Hypothalamus (tissue), 51 donors: ENCODE results near the gene DOK6.
A peak's percentile ranks its signal among the peaks of the same experiment; 100 is the strongest.

ENCODE experiments used
- DNase-seq, 51 donors: peaks; one replicate each; lab custom pipeline; 2025; lab: John Stamatoyannopoulos, UW

Gene DOK6

DNA sequence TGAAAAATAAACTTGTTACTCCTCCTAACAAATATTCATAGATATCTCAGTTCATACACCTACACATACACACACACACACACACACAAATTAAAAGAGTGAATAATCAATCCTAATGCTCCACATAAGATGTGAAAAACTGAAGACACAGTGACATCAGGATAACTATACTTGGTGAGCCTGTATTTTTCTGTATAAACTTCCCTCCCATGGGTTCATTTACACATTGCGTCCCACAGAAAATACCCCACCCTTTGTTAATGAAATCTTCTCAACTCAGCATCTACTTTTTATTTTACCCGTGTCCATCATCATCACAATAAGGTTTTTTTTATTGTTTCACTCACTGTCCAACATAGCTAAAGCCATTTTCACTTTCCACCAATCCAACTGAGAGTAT, 486.6 kb downstream of the DOK6 start:
- no peak for DNase-seq

DNA sequence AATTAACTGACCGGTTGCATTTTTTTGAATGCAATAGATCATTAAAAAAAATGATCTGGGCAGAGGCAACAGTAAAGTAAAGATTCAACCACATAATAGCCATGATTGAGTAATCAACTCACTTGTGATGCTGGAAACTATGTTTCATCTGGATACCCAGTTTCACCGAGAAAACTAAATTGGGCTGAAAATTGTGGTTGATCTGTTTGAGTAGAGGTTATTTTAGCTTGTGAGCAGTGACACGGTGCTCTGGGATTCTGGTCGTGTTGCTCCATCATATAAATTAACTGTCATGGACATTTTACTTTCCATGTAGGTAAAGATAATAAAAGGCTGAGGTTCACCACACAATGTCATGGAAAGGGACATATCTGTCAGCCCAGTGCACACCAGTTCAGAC, 488.3 kb downstream of the DOK6 start:
- no peak for DNase-seq

DNA sequence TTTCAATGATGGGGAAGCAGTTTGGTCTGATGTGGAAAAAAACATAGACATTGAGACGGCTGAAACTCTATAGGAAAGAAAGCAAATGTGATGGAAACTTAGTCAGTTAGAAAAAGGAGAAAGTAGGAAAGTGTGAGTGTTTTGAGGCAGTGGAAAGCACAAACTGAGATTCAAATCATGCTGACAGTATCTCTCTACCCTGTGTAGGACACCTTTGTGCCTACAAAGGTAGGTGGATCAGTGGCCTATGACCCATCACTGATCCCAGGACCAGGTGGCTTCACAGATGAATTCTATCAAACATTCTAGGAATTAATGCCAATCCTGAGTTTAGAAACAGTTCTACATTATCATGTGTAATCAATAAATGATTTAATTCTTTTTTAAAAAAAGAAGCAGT, 489.9 kb downstream of the DOK6 start:
- no peak for DNase-seq

DNA sequence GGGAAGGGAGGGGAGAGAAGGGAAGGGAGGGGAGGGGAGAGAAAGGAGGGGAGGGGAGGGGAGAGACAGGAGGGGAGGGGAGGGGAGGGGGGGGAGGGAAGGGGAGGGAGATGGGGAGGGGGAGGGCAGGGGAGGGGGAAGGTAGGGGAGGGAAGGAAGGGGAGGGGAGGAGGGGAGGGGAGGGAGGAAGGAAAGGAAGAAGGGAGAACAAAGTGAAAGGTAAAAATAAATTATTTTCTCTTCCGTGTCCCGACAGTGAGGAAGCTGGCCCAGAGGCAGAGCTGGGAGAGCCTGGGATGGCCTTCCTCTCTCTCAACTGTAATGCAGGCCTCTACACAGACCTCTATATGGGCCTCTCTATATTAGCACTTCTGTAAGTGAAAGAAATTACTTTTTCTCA, 493.8 kb downstream of the DOK6 start:
- DNase-seq = no peak

DNA sequence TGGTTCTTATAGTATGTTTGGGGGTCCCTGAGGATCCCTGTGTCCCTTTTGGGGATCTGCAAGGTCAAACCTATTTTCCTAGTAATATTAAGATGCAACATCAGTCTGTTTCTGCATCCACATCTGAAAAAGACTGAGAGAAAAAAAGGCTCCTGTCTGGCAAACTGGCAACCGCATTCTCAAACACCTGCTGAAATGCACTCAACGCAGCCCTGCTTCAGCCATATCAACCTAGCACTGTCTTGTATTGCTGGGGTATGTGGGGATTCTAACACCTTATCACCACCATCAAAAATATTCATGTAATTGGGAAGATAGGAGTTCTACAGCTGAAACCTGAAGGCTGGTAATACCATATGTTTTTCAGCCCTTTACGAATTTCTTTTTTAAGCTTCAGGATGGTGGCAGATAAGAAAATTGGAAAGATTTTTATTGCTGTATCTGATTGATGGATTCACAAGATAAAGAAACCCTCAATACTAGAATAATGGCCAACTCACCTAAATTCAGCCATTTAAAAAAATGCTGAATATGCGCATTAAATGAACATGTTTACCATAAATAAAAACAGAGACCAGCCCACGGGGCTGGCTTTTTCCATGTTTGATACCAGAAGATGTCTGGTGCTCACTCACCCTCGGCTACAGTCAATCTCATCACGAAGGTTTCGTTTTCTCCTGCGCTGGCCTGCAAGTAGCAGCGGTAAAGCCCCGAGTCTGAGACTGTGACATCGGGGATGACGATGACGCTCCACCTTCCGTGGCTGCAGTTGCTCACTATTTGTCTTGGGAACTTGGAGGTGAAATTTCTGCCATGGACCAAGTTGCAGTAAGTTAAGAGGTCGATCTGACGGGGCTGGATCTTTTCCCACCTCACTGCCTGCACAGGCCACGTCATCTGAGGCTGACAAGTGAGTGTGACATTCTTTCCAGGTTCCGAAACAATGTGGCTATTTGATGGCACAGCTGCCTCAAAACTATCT, 494.7 kb downstream of the DOK6 start:
- DNase-seq = peak in 1 of 51 donors; percentile 46

DNA sequence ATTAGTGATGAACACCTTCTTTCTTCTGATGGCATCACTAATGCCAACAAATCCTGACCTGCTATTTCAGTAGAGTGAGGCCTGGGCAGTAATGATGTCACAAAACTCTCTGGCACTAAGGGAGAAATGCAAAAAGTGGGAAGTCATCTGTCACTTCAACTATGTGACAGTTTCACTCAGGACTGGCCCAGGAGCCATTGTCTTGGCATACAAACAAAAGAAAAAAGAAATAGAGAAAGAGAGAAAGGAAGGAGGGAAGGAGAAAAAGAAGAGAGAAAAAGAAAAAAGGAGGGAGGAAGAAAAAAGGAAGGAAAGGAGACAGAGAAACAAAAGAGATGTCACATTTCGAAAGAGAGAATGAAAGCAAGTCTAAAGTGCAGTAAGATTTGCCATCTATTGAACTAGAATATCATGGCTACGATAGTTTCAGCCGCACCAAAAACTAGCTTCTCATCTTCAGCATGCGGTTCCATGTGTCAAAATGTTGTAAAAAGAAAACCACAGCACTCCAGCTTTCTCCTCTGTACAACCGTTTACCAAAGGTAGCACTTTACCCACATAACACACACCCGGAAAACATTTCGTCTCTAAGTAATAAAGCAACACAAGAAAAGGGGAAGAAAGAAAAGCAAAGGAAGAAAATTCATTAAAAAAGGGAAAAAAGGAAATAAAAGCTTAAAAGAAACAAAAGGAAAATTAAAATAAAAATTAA, 496.9 kb downstream of the DOK6 start:
- DNase-seq = no peak

DNA sequence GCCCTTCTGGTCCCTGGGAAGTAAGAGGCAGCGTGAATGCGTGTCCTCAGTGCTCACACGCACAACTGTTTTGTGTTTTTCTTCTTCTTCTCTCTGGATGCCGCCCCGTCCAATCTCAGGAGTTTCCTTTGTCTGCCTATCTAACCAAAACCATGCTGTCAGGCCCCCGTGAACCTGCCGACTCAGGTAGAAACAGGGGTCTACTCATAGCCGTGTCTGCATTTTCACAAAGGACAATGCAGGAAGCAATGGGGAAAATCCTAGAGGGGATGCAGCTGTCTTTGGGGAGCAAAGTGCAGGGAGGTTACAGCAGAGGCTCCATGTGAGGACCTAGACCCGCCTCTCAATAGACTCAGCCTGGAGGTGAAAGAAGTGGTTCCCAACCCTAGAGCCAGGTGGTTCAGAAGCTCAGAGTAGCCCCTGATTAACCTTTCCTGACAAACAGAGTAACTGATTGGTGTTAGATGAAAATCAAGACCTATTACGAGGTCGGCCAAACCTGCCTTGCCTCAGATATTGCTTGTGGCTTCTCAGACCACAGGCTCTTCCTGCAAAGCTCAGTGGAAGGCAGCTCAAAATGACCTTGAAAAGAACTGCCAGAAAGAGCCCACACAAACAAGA, 497.7 kb downstream of the DOK6 start:
- no peak for DNase-seq
